Neural progenitor cell (in vitro differentiated cells): Measurements from ENCODE around the gene PRKAR2A.

ENCODE experiments used
- CTCF ChIP-seq: fragments of 200-600 bp; sonication (generic); IDR thresholded peaks from 2 replicates; pipeline ENCODE4 v1.5.1; 2017; ENCODE audit warnings: antibody characterized with exemption, mild to moderate bottlenecking
- EZH2phosphoT487 ChIP-seq: fragments of 200-600 bp; sonication (generic); IDR thresholded peaks from 2 replicates; pipeline ENCODE4 v1.6.1; 2017; ENCODE audit warnings: antibody characterized with exemption

GRCh38 chr3:48789665-48790064 lies 58.0 kb downstream of the PRKAR2A start:
- TF ChIP-seq CTCF (no peak), EZH2phosphoT487 (no peak)
